OCI-LY3 (cell line): ENCODE data around the gene EZH1.

Source experiments
- CTCF ChIP-seq: fragments of 200-600, 300-600 bp; sonication (generic); IDR thresholded peaks from 2 replicates; pipeline ENCODE4 v1.5.1; 2014; ENCODE audit warnings: antibody characterized with exemption, low read length, low read depth
- EZH2phosphoT487 ChIP-seq: fragments of 200-600 bp; shearing (Covaris generic); IDR thresholded peaks from 2 replicates; pipeline ENCODE4 v1.6.1; 2018; ENCODE audit warnings: antibody characterized with exemption, mixed run types, low read depth

GRCh38 chr17:42685831-42686230, 59.0 kb downstream of the EZH1 start:
- TF ChIP-seq CTCF, result no peak
- TF ChIP-seq EZH2phosphoT487, result no peak
